Activated naive CD4-positive, alpha-beta T cell treated with anti-CD3 and anti-CD28 coated beads, Interleukin-2, amount 10 ng/mL, durations not matched to agents 7 days and 5 days (primary cell): ENCODE data around the gene MARVELD3.
"Not testable (repeated sequence)": the region's sequence is repeated elsewhere in the genome, so short reads cannot be mapped to it uniquely, and the experiment has no call there.

ENCODE experiments used
- CTCF ChIA-PET: fragments of 350-600 bp; sonication (Branson Sonifier 250); formaldehyde crosslinking; loops from one replicate; lab custom pipeline; 2021; ENCODE audit warnings: antibody characterized with exemption; lab: Charles Lee
- DNase-seq: peaks from one replicate; pipeline ENCODE4 v3.0.0-alpha.2; 2020
- H3K27ac Mint-ChIP-seq: one replicate; pipeline ENCODE4 v1.8.0; 2021; ENCODE audit warnings: mild to moderate bottlenecking, moderate library complexity, mixed read lengths
- H3K27me3 Mint-ChIP-seq: one replicate; pipeline ENCODE4 v1.8.0; 2021; ENCODE audit warnings: mild to moderate bottlenecking, mixed read lengths
- H3K36me3 Mint-ChIP-seq: one replicate; pipeline ENCODE4 v1.8.0; 2021; ENCODE audit warnings: mixed read lengths
- H3K4me1 Mint-ChIP-seq: one replicate; pipeline ENCODE4 v1.8.0; 2021; ENCODE audit warnings: mixed read lengths
- H3K4me3 Mint-ChIP-seq: one replicate; pipeline ENCODE4 v1.8.0; 2021; ENCODE audit warnings: mild to moderate bottlenecking, moderate library complexity, mixed read lengths
- H3K9me3 Mint-ChIP-seq: one replicate; pipeline ENCODE4 v1.8.0; 2021; ENCODE audit warnings: mixed read lengths

MARVELD3 gene

GRCh38 chr16:71671165-71671564 is 45.2 kb downstream of the MARVELD3 start:
- Mint-ChIP-seq H3K27ac (no peak overlapping the region), H3K27me3 (no peaks in the 10 kb centered on the region), H3K4me3 (no peak overlapping the region), H3K4me1 (peaks cover 2% of the 10 kb centered on the region), H3K36me3 (peaks cover 3% of the 10 kb centered on the region), H3K9me3 (no peaks in the 10 kb centered on the region)
- CTCF ChIA-PET: no interaction called here
- DNase-seq: no peak

GRCh38 chr16:71672125-71672524 is 46.1 kb downstream of the MARVELD3 start:
- H3K36me3 Mint-ChIP-seq: peaks cover 2% of the 10 kb centered on the region
- H3K4me3 Mint-ChIP-seq: no peak overlapping the region
- no peaks in the 10 kb centered on the region for H3K9me3 Mint-ChIP-seq
- DNase-seq: no peak
- H3K27me3 Mint-ChIP-seq: no peaks in the 10 kb centered on the region
- peaks cover 4% of the 10 kb centered on the region for H3K4me1 Mint-ChIP-seq
- H3K27ac Mint-ChIP-seq: no peak overlapping the region
- CTCF ChIA-PET: no interaction called here

GRCh38 chr16:71672803-71673581 is 47.0 kb downstream of the MARVELD3 start:
- Mint-ChIP-seq H3K36me3 (peaks cover 2% of the 10 kb centered on the region), H3K27me3 (no peaks in the 10 kb centered on the region), H3K4me3 (no peak overlapping the region), H3K9me3 (no peaks in the 10 kb centered on the region), H3K27ac (no peak overlapping the region), H3K4me1 (peaks cover 4% of the 10 kb centered on the region)
- CTCF ChIA-PET: interaction anchor here (0.7 to 1.3 kb wide), 2 partner anchors 64 to 544 kb away, joined by 3 to 4 read pairs; no protein-coding TSS in a partner anchor
- DNase-seq: no peak

- CTCF ChIA-PET: interaction anchor here (0.7 to 1.3 kb wide), 2 partner anchors 64 to 544 kb away, joined by 3 to 4 read pairs; no protein-coding TSS in a partner anchor
- Mint-ChIP-seq H3K9me3 (no peaks in the 10 kb centered on the region), H3K4me3 (no peak overlapping the region), H3K36me3 (peaks cover 2% of the 10 kb centered on the region), H3K27ac (no peak overlapping the region), H3K4me1 (peaks cover 4% of the 10 kb centered on the region), H3K27me3 (no peaks in the 10 kb centered on the region)
- DNase-seq: no peak
These were observed 47.6 kb downstream of the MARVELD3 start for GRCh38 chr16:71673582-71673973.

- Mint-ChIP-seq H3K4me3 (no peak overlapping the region), H3K9me3 (no peaks in the 10 kb centered on the region), H3K4me1 (peaks cover 4% of the 10 kb centered on the region), H3K27me3 (no peaks in the 10 kb centered on the region), H3K36me3 (peaks cover 2% of the 10 kb centered on the region), H3K27ac (no peak overlapping the region)
- CTCF ChIA-PET: interaction anchor here (1.3 kb wide), 1 partner anchor 65 kb away, joined by 3 read pairs; no protein-coding TSS in a partner anchor
- DNase-seq: no peak
These were observed 48.2 kb downstream of the MARVELD3 start for GRCh38 chr16:71674229-71674628.

GRCh38 chr16:71675380-71675779 is 49.4 kb downstream of the MARVELD3 start:
- DNase-seq: no peak
- H3K4me3 Mint-ChIP-seq: no peak overlapping the region
- no peaks in the 10 kb centered on the region for H3K27me3 Mint-ChIP-seq
- H3K36me3 Mint-ChIP-seq: peaks cover 2% of the 10 kb centered on the region
- no peak overlapping the region for H3K27ac Mint-ChIP-seq
- peaks cover 4% of the 10 kb centered on the region for H3K4me1 Mint-ChIP-seq
- CTCF ChIA-PET: no interaction called here
- no peaks in the 10 kb centered on the region for H3K9me3 Mint-ChIP-seq

- Mint-ChIP-seq H3K4me3 (no peak overlapping the region), H3K4me1 (peaks cover 4% of the 10 kb centered on the region), H3K36me3 (peaks cover 2% of the 10 kb centered on the region), H3K27me3 (no peaks in the 10 kb centered on the region), H3K9me3 (no peaks in the 10 kb centered on the region), H3K27ac (no peak overlapping the region)
- CTCF ChIA-PET: interaction anchor here (0.6 to 1.0 kb wide), 2 partner anchors 66 to 980 kb away, joined by 3 to 5 read pairs; no protein-coding TSS in a partner anchor
- no peak for DNase-seq
These were observed 50.3 kb downstream of the MARVELD3 start for GRCh38 chr16:71676236-71676635.

GRCh38 chr16:71681360-71681759 is 55.4 kb downstream of the MARVELD3 start:
- Mint-ChIP-seq H3K27me3 (no peaks in the 10 kb centered on the region), H3K9me3 (no peaks in the 10 kb centered on the region), H3K27ac (no peak overlapping the region), H3K36me3 (peaks cover 4% of the 10 kb centered on the region), H3K4me1 (no peaks in the 10 kb centered on the region), H3K4me3 (no peak overlapping the region)
- no peak for DNase-seq
- CTCF ChIA-PET: interaction anchor here (0.5 kb wide), 1 partner anchor 67 kb away, joined by 3 read pairs; no protein-coding TSS in a partner anchor

GRCh38 chr16:71684280-71684679 is 58.3 kb downstream of the MARVELD3 start:
- H3K27me3 Mint-ChIP-seq: not testable (repeated sequence)
- CTCF ChIA-PET: interaction anchor here (0.9 kb wide), 1 partner anchor 73 kb away, joined by 5 read pairs; no protein-coding TSS in a partner anchor

More at GRCh38 chr16:71684280-71684679, 58.3 kb downstream of the MARVELD3 start:
- not testable (repeated sequence) for H3K4me3 Mint-ChIP-seq, DNase-seq, H3K36me3 Mint-ChIP-seq, H3K9me3 Mint-ChIP-seq, H3K27ac Mint-ChIP-seq, H3K4me1 Mint-ChIP-seq
